ENCODE results near the gene SNTG2. TPM values are rescaled to one million over a fixed set of nuclear protein-coding genes. Genes with fewer than 3 reads are reported as not detected.

SNTG2 gene
- total and polyA plus RNA-seq, 4 donors = not detected

DNA sequence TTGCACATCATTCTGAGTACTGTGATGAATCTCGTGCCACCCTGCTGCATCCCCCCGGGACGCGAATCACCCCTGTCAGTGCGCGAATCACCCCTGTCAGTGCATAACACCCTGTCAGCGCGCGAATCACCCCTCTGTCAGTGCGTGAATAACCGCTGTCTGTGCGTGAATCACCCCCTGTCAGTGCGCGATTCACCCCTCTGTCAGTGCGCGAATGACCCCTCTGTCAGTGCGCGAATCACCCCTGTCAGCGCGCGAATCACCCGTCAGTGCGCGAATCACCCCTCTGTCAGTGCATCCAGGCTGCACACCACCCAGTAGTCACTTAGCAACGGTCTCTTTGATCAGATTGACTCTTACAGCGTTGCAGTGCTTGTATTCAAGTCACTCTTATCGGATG, 328.2 kb downstream of the SNTG2 start:
- H3K27ac ChIP-seq (ENCODE audit: low read depth in 1 of 2, low read length in 2 of 2) = no peak overlapping the region
- no peaks in the 10 kb centered on the region for H3K27me3 ChIP-seq (ENCODE audit: control insufficient read depth in 4 of 4, insufficient read depth in 4 of 4, low read length in 3 of 4)
- WGBS = 86% methylated on average over 27 of the region's 27 CpGs
- DNase-seq (ENCODE audit: low spot score) = no peak
- no peak overlapping the region for H3K9ac ChIP-seq (ENCODE audit: low read depth in 1 of 2, low read length in 2 of 2)
- peaks cover 0 to 13% (median 4%) of the 10 kb centered on the region in 4 donors for H3K9me3 ChIP-seq (ENCODE audit: control insufficient read depth in 4 of 4, low read length in 3 of 4)
- no peaks in the 10 kb centered on the region for H3K36me3 ChIP-seq (ENCODE audit: control insufficient read depth in 4 of 4, insufficient read depth in 3 of 4, low read depth in 1 of 4, low read length in 3 of 4)
- no peaks in the 10 kb centered on the region for H3K4me1 ChIP-seq (ENCODE audit: control insufficient read depth in 4 of 4, insufficient read depth in 4 of 4, low read length in 3 of 4)
- H3K4me3 ChIP-seq (ENCODE audit: low read depth in 1 of 3, low read length in 3 of 3) = no peak overlapping the region
- TF ChIP-seq, protein P1, sequence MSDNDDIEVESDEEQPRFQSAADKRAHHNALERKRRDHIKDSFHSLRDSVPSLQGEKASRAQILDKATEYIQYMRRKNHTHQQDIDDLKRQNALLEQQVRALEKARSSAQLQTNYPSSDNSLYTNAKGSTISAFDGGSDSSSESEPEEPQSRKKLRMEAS (IDR thresholded peaks at IDR 0.05) = no peak
- no peak for TF ChIP-seq RXRA (IDR thresholded peaks at IDR 0.05)

DNA sequence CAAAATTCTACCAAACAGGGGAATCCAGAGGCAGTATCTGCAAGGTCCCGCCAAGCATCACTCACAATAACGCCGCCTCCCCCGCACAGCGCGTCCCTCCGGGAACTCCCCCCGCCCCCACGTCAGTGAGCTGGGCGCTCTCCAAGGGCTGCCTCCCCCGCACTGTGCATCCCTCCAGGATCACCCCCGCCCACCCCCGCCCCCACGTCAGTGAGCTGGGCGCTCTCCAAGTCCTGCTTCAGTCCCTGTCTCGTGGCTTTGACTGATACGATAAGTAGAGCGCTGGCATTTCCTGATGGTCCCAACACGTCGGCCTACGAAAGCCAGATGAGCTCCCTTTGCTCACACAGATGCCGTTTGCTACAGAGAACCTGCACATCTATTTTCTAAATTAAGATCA, 331.9 kb downstream of the SNTG2 start:
- no peak for TF ChIP-seq JUND (IDR thresholded peaks at IDR 0.05)
- no peak for TF ChIP-seq EGR1 (IDR thresholded peaks at IDR 0.05; ENCODE audit: low read depth in 2 of 2)
- no peak for TF ChIP-seq NR2F2 (IDR thresholded peaks at IDR 0.05)
- no peak for TF ChIP-seq HNF4G (IDR thresholded peaks at IDR 0.05)
- TF ChIP-seq RAD21 (IDR thresholded peaks at IDR 0.05) = no peak
- TF ChIP-seq RXRA (IDR thresholded peaks at IDR 0.05) = no peak
- TF ChIP-seq, protein P2, sequence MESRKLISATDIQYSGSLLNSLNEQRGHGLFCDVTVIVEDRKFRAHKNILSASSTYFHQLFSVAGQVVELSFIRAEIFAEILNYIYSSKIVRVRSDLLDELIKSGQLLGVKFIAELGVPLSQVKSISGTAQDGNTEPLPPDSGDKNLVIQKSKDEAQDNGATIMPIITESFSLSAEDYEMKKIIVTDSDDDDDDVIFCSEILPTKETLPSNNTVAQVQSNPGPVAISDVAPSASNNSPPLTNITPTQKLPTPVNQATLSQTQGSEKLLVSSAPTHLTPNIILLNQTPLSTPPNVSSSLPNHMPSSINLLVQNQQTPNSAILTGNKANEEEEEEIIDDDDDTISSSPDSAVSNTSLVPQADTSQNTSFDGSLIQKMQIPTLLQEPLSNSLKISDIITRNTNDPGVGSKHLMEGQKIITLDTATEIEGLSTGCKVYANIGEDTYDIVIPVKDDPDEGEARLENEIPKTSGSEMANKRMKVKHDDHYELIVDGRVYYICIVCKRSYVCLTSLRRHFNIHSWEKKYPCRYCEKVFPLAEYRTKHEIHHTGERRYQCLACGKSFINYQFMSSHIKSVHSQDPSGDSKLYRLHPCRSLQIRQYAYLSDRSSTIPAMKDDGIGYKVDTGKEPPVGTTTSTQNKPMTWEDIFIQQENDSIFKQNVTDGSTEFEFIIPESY (IDR thresholded peaks at IDR 0.05) = no peak
- TF ChIP-seq, protein P3, sequence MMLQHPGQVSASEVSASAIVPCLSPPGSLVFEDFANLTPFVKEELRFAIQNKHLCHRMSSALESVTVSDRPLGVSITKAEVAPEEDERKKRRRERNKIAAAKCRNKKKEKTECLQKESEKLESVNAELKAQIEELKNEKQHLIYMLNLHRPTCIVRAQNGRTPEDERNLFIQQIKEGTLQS (IDR thresholded peaks at IDR 0.05) = no peak
- no peak for TF ChIP-seq YY1 (IDR thresholded peaks at IDR 0.05)
- no peak for TF ChIP-seq GABPA (IDR thresholded peaks at IDR 0.05 in 1 of 2, conservative IDR thresholded peaks at IDR 0.05 in 1 of 2)
- TF ChIP-seq, protein P4, sequence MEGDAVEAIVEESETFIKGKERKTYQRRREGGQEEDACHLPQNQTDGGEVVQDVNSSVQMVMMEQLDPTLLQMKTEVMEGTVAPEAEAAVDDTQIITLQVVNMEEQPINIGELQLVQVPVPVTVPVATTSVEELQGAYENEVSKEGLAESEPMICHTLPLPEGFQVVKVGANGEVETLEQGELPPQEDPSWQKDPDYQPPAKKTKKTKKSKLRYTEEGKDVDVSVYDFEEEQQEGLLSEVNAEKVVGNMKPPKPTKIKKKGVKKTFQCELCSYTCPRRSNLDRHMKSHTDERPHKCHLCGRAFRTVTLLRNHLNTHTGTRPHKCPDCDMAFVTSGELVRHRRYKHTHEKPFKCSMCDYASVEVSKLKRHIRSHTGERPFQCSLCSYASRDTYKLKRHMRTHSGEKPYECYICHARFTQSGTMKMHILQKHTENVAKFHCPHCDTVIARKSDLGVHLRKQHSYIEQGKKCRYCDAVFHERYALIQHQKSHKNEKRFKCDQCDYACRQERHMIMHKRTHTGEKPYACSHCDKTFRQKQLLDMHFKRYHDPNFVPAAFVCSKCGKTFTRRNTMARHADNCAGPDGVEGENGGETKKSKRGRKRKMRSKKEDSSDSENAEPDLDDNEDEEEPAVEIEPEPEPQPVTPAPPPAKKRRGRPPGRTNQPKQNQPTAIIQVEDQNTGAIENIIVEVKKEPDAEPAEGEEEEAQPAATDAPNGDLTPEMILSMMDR (IDR thresholded peaks at IDR 0.05; ENCODE audit: low read depth, low read length, missing input control) = no peak
- TF ChIP-seq TAF1 (conservative IDR thresholded peaks at IDR 0.05) = no peak
- TF ChIP-seq HNF4A (conservative IDR thresholded peaks at IDR 0.05) = no peak
- TF ChIP-seq, protein P5, sequence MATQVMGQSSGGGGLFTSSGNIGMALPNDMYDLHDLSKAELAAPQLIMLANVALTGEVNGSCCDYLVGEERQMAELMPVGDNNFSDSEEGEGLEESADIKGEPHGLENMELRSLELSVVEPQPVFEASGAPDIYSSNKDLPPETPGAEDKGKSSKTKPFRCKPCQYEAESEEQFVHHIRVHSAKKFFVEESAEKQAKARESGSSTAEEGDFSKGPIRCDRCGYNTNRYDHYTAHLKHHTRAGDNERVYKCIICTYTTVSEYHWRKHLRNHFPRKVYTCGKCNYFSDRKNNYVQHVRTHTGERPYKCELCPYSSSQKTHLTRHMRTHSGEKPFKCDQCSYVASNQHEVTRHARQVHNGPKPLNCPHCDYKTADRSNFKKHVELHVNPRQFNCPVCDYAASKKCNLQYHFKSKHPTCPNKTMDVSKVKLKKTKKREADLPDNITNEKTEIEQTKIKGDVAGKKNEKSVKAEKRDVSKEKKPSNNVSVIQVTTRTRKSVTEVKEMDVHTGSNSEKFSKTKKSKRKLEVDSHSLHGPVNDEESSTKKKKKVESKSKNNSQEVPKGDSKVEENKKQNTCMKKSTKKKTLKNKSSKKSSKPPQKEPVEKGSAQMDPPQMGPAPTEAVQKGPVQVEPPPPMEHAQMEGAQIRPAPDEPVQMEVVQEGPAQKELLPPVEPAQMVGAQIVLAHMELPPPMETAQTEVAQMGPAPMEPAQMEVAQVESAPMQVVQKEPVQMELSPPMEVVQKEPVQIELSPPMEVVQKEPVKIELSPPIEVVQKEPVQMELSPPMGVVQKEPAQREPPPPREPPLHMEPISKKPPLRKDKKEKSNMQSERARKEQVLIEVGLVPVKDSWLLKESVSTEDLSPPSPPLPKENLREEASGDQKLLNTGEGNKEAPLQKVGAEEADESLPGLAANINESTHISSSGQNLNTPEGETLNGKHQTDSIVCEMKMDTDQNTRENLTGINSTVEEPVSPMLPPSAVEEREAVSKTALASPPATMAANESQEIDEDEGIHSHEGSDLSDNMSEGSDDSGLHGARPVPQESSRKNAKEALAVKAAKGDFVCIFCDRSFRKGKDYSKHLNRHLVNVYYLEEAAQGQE (IDR thresholded peaks at IDR 0.05) = no peak
- TF ChIP-seq, protein P1 (IDR thresholded peaks at IDR 0.05) = no peak
- Histone ChIP-seq H3K4me1 (ENCODE audit: control insufficient read depth in 4 of 4, insufficient read depth in 4 of 4, low read length in 3 of 4) (no peaks in the 10 kb centered on the region), H3K4me3 (ENCODE audit: low read depth in 1 of 3, low read length in 3 of 3) (no peak overlapping the region), H3K27me3 (ENCODE audit: control insufficient read depth in 4 of 4, insufficient read depth in 4 of 4, low read length in 3 of 4) (no peaks in the 10 kb centered on the region), H3K36me3 (ENCODE audit: control insufficient read depth in 4 of 4, insufficient read depth in 3 of 4, low read depth in 1 of 4, low read length in 3 of 4) (no peaks in the 10 kb centered on the region), H3K27ac (ENCODE audit: low read depth in 1 of 2, low read length in 2 of 2) (no peak overlapping the region), H3K9me3 (ENCODE audit: control insufficient read depth in 4 of 4, low read length in 3 of 4) (no peaks in the 10 kb centered on the region), H3K9ac (ENCODE audit: low read depth in 1 of 2, low read length in 2 of 2) (no peak overlapping the region)
- no peak for DNase-seq (ENCODE audit: low spot score)
- 49% methylated on average over 22 of the region's 22 CpGs for WGBS
